PFSK-1 (cell line): ENCODE results near the gene CTIF.

ENCODE experiments used
- FOXP2 ChIP-seq: optimal IDR thresholded peaks from 2 replicates; pipeline ENCODE3; 2011; ENCODE audit warnings: borderline replicate concordance, control low read depth, inconsistent platforms; ENCODE audit not compliant: insufficient read depth; ENCODE audit errors: extremely low read length, extremely low read depth
- POLR2AphosphoS5 ChIP-seq: IDR thresholded peaks from 2 replicates; pipeline ENCODE4 v1.6.1; 2012; ENCODE audit warnings: low read depth, mild to moderate bottlenecking, control low read depth, low read length, moderate library complexity
- SIN3A ChIP-seq: IDR thresholded peaks from 2 replicates; pipeline ENCODE4 v1.6.1; 2012; ENCODE audit warnings: mild to moderate bottlenecking, low read length, moderate library complexity, borderline replicate concordance; ENCODE audit not compliant: insufficient read depth
- TAF1 ChIP-seq: IDR thresholded peaks from 2 replicates; pipeline ENCODE4 v1.6.1; 2012; ENCODE audit warnings: low read length, control low read depth, borderline replicate concordance; ENCODE audit not compliant: insufficient read depth
- TF ChIP-seq, protein P1 (sequence below), 2 experiments: IDR thresholded peaks; 2 replicates each; pipeline versions ENCODE4 v1.6.1 to v1.8.0; 2011 to 2012; ENCODE audit warnings: low read depth in 2 of 2, low read length in 2 of 2, control low read depth in 1 of 2, inconsistent platforms in 1 of 2, mild to moderate bottlenecking in 1 of 2, moderate library complexity in 1 of 2; ENCODE audit not compliant: insufficient read depth in 1 of 2

CTIF gene

GRCh38 chr18:48882379-48882778 lies 343.5 kb downstream of the CTIF start:
- TF ChIP-seq TAF1, result no peak
- TF ChIP-seq, protein P1, sequence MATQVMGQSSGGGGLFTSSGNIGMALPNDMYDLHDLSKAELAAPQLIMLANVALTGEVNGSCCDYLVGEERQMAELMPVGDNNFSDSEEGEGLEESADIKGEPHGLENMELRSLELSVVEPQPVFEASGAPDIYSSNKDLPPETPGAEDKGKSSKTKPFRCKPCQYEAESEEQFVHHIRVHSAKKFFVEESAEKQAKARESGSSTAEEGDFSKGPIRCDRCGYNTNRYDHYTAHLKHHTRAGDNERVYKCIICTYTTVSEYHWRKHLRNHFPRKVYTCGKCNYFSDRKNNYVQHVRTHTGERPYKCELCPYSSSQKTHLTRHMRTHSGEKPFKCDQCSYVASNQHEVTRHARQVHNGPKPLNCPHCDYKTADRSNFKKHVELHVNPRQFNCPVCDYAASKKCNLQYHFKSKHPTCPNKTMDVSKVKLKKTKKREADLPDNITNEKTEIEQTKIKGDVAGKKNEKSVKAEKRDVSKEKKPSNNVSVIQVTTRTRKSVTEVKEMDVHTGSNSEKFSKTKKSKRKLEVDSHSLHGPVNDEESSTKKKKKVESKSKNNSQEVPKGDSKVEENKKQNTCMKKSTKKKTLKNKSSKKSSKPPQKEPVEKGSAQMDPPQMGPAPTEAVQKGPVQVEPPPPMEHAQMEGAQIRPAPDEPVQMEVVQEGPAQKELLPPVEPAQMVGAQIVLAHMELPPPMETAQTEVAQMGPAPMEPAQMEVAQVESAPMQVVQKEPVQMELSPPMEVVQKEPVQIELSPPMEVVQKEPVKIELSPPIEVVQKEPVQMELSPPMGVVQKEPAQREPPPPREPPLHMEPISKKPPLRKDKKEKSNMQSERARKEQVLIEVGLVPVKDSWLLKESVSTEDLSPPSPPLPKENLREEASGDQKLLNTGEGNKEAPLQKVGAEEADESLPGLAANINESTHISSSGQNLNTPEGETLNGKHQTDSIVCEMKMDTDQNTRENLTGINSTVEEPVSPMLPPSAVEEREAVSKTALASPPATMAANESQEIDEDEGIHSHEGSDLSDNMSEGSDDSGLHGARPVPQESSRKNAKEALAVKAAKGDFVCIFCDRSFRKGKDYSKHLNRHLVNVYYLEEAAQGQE (IDR thresholded peaks at IDR 0.05; ENCODE audit: insufficient read depth in 1 of 2, low read depth in 2 of 2, low read length in 2 of 2), result no peak
- TF ChIP-seq FOXP2, result no peak
- no peak for TF ChIP-seq POLR2AphosphoS5
- no peak for TF ChIP-seq SIN3A

GRCh38 chr18:48884306-48884705 lies 345.5 kb downstream of the CTIF start:
- TF ChIP-seq POLR2AphosphoS5 (no peak), TAF1 (no peak), FOXP2 (no peak)

GRCh38 chr18:48884771-48885170 lies 345.9 kb downstream of the CTIF start:
- TF ChIP-seq FOXP2, result no peak
- no peak for TF ChIP-seq TAF1
- TF ChIP-seq SIN3A, result no peak
- TF ChIP-seq, protein P1 (IDR thresholded peaks at IDR 0.05; ENCODE audit: insufficient read depth in 1 of 2, low read depth in 2 of 2, low read length in 2 of 2), result no peak
- TF ChIP-seq POLR2AphosphoS5, result no peak

- no peak for TF ChIP-seq TAF1
- TF ChIP-seq FOXP2, result no peak
- no peak for TF ChIP-seq POLR2AphosphoS5
- TF ChIP-seq, protein P1 (IDR thresholded peaks at IDR 0.05; ENCODE audit: insufficient read depth in 1 of 2, low read depth in 2 of 2, low read length in 2 of 2), result no peak
- TF ChIP-seq SIN3A, result no peak
Measured at GRCh38 chr18:48885266-48885923, 346.6 kb downstream of the CTIF start.

- TF ChIP-seq SIN3A (no peak), POLR2AphosphoS5 (no peak), FOXP2 (no peak), TAF1 (no peak)
- TF ChIP-seq, protein P1 (IDR thresholded peaks at IDR 0.05; ENCODE audit: insufficient read depth in 1 of 2, low read depth in 2 of 2, low read length in 2 of 2), result no peak
Measured at GRCh38 chr18:48885924-48886400, 347.1 kb downstream of the CTIF start.
